Measurements from ENCODE around the gene ANKS1A. TPM values are rescaled to one million over a fixed set of nuclear protein-coding genes. Genes with fewer than 3 reads are reported as not detected.

ANKS1A gene
- total RNA-seq, 1 experiment from 2014 or later: 14.0 TPM

GRCh38 chr6:35018182-35018519 lies 129.1 kb downstream of the ANKS1A start:
- no peak overlapping the region for H3K4me3 Mint-ChIP-seq (ENCODE audit: unreplicated experiment)
- no TSS peak for BruUV-seq (replicated peaks)
- no peaks in the 10 kb centered on the region for H3K9me3 Mint-ChIP-seq (ENCODE audit: unreplicated experiment)
- intact Hi-C loops (cut with micrococcal nuclease): no loop called here
- ChIA-PET CTCF (interaction anchor here (0.6 to 1.1 kb wide), 2 partner anchors 32 to 1280 kb away, joined by 3 read pairs; no protein-coding TSS in a partner anchor), POLR2A (no interaction called here)
- no peak for TF ChIP-seq CTCF (IDR thresholded peaks at IDR 0.05; ENCODE audit: unreplicated experiment)
- H3K36me3 Mint-ChIP-seq (ENCODE audit: insufficient read depth, unreplicated experiment): peaks cover 12% of the 10 kb centered on the region
- no peak for DNase-seq (ENCODE audit: unreplicated experiment)
- no peaks in the 10 kb centered on the region for H3K27me3 Mint-ChIP-seq (ENCODE audit: insufficient read depth, unreplicated experiment)
- H3K4me1 Mint-ChIP-seq (ENCODE audit: insufficient read depth, unreplicated experiment): no peaks in the 10 kb centered on the region
- no peak overlapping the region for H3K27ac Mint-ChIP-seq (ENCODE audit: low read depth, unreplicated experiment)

- intact Hi-C loops (cut with micrococcal nuclease): no loop called here
- Mint-ChIP-seq H3K4me3 (ENCODE audit: unreplicated experiment) (no peak overlapping the region), H3K27ac (ENCODE audit: low read depth, unreplicated experiment) (no peak overlapping the region), H3K36me3 (ENCODE audit: insufficient read depth, unreplicated experiment) (peaks cover 12% of the 10 kb centered on the region), H3K27me3 (ENCODE audit: insufficient read depth, unreplicated experiment) (no peaks in the 10 kb centered on the region), H3K9me3 (ENCODE audit: unreplicated experiment) (no peaks in the 10 kb centered on the region), H3K4me1 (ENCODE audit: insufficient read depth, unreplicated experiment) (no peaks in the 10 kb centered on the region)
- DNase-seq (ENCODE audit: unreplicated experiment): no peak
- BruUV-seq (replicated peaks): no TSS peak
- TF ChIP-seq CTCF (IDR thresholded peaks at IDR 0.05; ENCODE audit: unreplicated experiment): no peak
- ChIA-PET POLR2A (no interaction called here), CTCF (interaction anchor here (0.6 to 0.9 kb wide), 2 partner anchors 24 to 1279 kb away, joined by 3 read pairs; no protein-coding TSS in a partner anchor)
These were observed 129.7 kb downstream of the ANKS1A start for GRCh38 chr6:35018746-35019145.

GRCh38 chr6:35019171-35019570 lies 130.1 kb downstream of the ANKS1A start:
- no peak overlapping the region for H3K27ac Mint-ChIP-seq (ENCODE audit: low read depth, unreplicated experiment)
- no peaks in the 10 kb centered on the region for H3K27me3 Mint-ChIP-seq (ENCODE audit: insufficient read depth, unreplicated experiment)
- no peak for DNase-seq (ENCODE audit: unreplicated experiment)
- H3K4me3 Mint-ChIP-seq (ENCODE audit: unreplicated experiment): no peak overlapping the region
- peaks cover 12% of the 10 kb centered on the region for H3K36me3 Mint-ChIP-seq (ENCODE audit: insufficient read depth, unreplicated experiment)
- TF ChIP-seq CTCF (IDR thresholded peaks at IDR 0.05; ENCODE audit: unreplicated experiment): no peak
- CTCF ChIA-PET: interaction anchor here (0.9 kb wide), 1 partner anchor 24 kb away, joined by 3 read pairs; no protein-coding TSS in a partner anchor
- BruUV-seq (replicated peaks): no TSS peak
- peaks cover 2% of the 10 kb centered on the region for H3K4me1 Mint-ChIP-seq (ENCODE audit: insufficient read depth, unreplicated experiment)
- H3K9me3 Mint-ChIP-seq (ENCODE audit: unreplicated experiment): no peaks in the 10 kb centered on the region
- intact Hi-C loops (cut with micrococcal nuclease): no loop called here
- POLR2A ChIA-PET: no interaction called here

- POLR2A ChIA-PET: no interaction called here
- no peak for DNase-seq (ENCODE audit: unreplicated experiment)
- intact Hi-C loops (cut with micrococcal nuclease): no loop called here
- Mint-ChIP-seq H3K4me3 (ENCODE audit: unreplicated experiment) (no peak overlapping the region), H3K36me3 (ENCODE audit: insufficient read depth, unreplicated experiment) (peaks cover 12% of the 10 kb centered on the region), H3K27ac (ENCODE audit: low read depth, unreplicated experiment) (no peak overlapping the region), H3K9me3 (ENCODE audit: unreplicated experiment) (no peaks in the 10 kb centered on the region), H3K4me1 (ENCODE audit: insufficient read depth, unreplicated experiment) (peaks cover 9% of the 10 kb centered on the region), H3K27me3 (ENCODE audit: insufficient read depth, unreplicated experiment) (no peaks in the 10 kb centered on the region)
- no TSS peak for BruUV-seq (replicated peaks)
- no peak for TF ChIP-seq CTCF (IDR thresholded peaks at IDR 0.05; ENCODE audit: unreplicated experiment)
- CTCF ChIA-PET: interaction anchor here (0.9 kb wide), 1 partner anchor 25 kb away, joined by 3 read pairs; no protein-coding TSS in a partner anchor
These were observed 130.8 kb downstream of the ANKS1A start for GRCh38 chr6:35019831-35020230.

Data from MCF 10A (cell line).